ENCODE results near the gene CIZ1.
A peak's percentile ranks its signal among the peaks of the same experiment; 100 is the strongest.

CIZ1 gene

DNA sequence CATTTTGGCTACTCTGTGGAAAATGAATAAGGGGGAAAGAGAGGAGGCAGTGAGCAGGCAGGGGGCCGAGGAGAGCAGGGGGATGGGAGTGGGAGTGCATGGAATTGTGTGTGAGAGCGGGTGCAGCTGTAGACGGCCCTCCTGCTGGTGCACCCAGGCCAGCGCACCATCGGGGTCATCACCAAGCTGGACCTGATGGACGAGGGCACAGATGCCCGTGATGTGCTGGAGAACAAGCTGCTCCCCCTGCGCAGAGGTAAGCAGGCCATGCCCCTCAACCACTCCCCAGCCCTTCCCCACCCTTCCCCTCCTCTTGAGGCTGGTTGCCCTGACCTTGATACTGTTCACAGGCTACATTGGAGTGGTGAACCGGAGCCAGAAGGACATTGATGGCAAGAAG lies 28.5 kb upstream of the CIZ1 start:
- no peak for TF ChIP-seq TAF1 (IDR thresholded peaks at IDR 0.05; ENCODE audit: borderline replicate concordance, insufficient read depth, low read length)
- no peak for TF ChIP-seq FOXP2 (optimal IDR thresholded peaks at IDR 0.05; ENCODE audit: borderline replicate concordance, extremely low read depth, extremely low read length, insufficient read depth)
- TF ChIP-seq POLR2AphosphoS5 (IDR thresholded peaks at IDR 0.05; ENCODE audit: low read depth, low read length), result no peak
- TF ChIP-seq, protein P1, sequence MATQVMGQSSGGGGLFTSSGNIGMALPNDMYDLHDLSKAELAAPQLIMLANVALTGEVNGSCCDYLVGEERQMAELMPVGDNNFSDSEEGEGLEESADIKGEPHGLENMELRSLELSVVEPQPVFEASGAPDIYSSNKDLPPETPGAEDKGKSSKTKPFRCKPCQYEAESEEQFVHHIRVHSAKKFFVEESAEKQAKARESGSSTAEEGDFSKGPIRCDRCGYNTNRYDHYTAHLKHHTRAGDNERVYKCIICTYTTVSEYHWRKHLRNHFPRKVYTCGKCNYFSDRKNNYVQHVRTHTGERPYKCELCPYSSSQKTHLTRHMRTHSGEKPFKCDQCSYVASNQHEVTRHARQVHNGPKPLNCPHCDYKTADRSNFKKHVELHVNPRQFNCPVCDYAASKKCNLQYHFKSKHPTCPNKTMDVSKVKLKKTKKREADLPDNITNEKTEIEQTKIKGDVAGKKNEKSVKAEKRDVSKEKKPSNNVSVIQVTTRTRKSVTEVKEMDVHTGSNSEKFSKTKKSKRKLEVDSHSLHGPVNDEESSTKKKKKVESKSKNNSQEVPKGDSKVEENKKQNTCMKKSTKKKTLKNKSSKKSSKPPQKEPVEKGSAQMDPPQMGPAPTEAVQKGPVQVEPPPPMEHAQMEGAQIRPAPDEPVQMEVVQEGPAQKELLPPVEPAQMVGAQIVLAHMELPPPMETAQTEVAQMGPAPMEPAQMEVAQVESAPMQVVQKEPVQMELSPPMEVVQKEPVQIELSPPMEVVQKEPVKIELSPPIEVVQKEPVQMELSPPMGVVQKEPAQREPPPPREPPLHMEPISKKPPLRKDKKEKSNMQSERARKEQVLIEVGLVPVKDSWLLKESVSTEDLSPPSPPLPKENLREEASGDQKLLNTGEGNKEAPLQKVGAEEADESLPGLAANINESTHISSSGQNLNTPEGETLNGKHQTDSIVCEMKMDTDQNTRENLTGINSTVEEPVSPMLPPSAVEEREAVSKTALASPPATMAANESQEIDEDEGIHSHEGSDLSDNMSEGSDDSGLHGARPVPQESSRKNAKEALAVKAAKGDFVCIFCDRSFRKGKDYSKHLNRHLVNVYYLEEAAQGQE (IDR thresholded peaks at IDR 0.05; ENCODE audit: insufficient read depth in 1 of 2, low read depth in 2 of 2, low read length in 2 of 2), result no peak
- no peak for TF ChIP-seq SIN3A (IDR thresholded peaks at IDR 0.05; ENCODE audit: borderline replicate concordance, insufficient read depth, low read length)

DNA sequence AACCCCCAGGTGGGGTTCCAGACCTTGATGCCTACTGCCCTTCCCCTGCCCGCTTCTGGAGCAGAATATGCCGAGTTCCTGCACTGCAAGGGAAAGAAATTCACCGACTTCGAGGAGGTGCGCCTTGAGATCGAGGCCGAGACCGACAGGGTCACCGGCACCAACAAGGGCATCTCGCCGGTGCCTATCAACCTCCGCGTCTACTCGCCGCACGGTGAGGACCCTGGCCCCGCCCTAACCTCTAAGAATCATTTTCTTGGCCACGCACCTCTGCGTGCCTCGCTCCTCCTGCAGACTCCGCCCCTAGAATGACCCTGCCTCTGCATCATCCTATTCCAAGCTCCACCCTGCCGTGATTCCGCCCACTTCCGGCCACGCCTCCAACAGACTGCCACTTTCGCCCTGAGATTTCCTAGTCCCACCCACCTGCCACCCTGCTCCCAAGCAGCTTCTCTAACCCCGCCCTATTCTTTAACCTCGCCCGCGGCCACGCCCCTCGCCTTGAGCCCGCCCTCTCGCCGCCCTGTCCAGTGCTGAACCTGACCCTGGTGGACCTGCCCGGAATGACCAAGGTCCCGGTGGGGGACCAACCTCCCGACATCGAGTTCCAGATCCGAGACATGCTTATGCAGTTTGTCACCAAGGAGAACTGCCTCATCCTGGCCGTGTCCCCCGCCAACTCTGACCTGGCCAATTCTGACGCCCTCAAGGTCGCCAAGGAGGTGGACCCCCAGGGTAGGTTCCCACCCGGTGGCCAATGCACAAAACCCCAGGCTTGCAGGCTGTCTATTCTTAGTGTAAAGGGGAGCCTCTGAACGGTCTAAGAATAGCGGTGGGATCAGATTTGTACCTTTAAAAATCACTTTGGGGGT lies 27.4 kb upstream of the CIZ1 start:
- TF ChIP-seq, protein P1 (IDR thresholded peaks at IDR 0.05; ENCODE audit: insufficient read depth in 1 of 2, low read depth in 2 of 2, low read length in 2 of 2), result peak; percentile 37 to 82; a peak in 2 of 4 replicates
- TF ChIP-seq TAF1 (IDR thresholded peaks at IDR 0.05; ENCODE audit: borderline replicate concordance, insufficient read depth, low read length) (no peak), POLR2AphosphoS5 (IDR thresholded peaks at IDR 0.05; ENCODE audit: low read depth, low read length) (no peak), FOXP2 (optimal IDR thresholded peaks at IDR 0.05; ENCODE audit: borderline replicate concordance, extremely low read depth, extremely low read length, insufficient read depth) (no peak)

DNA sequence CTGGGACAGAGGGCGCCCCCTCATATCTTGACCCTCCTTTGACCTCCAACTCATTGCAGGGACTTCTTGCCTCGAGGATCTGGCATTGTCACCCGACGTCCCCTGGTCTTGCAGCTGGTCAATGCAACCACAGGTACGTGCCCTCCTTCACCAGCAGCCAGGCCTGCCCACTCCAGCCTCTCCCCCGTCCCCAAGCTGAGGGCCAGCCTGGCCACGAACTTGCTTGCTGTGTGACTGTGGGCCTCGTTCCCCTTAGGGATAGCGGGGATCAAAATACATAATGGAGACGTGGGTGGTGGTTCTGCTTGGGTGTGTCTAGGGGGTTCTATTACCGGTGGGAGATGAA lies 26.8 kb upstream of the CIZ1 start:
- TF ChIP-seq POLR2AphosphoS5 (IDR thresholded peaks at IDR 0.05; ENCODE audit: low read depth, low read length), result no peak
- TF ChIP-seq, protein P1 (IDR thresholded peaks at IDR 0.05; ENCODE audit: insufficient read depth in 1 of 2, low read depth in 2 of 2, low read length in 2 of 2), result no peak
- no peak for TF ChIP-seq FOXP2 (optimal IDR thresholded peaks at IDR 0.05; ENCODE audit: borderline replicate concordance, extremely low read depth, extremely low read length, insufficient read depth)
- TF ChIP-seq TAF1 (IDR thresholded peaks at IDR 0.05; ENCODE audit: borderline replicate concordance, insufficient read depth, low read length), result no peak
- TF ChIP-seq SIN3A (IDR thresholded peaks at IDR 0.05; ENCODE audit: borderline replicate concordance, insufficient read depth, low read length), result no peak

DNA sequence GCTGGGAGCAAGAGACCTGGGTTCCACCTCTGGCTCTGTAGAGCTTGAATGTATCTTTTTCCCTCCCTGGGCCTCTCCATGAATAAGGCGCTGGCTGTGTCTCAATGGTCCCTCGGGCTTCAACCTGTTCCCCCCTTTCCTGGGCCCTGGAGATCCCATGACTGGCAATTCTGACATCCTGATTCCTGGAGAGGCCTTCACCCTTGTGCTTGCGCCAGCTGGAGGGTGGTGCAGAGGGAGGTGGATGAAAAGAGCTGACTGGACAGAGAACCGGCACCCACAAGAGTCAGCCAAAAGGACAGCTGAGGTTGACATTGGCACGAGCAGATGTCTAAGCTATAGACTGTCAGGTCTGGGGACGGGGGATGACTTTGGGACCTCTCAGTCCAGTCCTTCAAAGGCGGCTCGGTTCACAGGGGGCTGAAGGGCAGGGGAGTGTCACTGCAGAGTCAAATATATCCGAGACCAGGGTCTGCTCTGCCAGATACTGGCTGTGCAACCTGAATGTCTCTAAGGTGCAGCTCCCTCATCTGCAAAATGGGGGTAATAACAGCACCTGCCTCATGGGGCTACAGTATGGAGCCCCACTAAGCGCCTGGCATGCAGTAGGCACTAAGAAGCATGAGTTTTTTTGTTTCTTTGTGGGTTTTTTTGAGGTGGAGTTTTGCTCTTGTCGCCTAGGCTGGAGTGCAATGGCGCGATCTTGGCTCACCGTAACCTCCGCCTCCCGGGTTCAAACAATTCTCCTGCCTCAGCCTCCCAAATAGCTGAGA lies 25.6 kb upstream of the CIZ1 start:
- TF ChIP-seq SIN3A (IDR thresholded peaks at IDR 0.05; ENCODE audit: borderline replicate concordance, insufficient read depth, low read length) (no peak), TAF1 (IDR thresholded peaks at IDR 0.05; ENCODE audit: borderline replicate concordance, insufficient read depth, low read length) (no peak), FOXP2 (optimal IDR thresholded peaks at IDR 0.05; ENCODE audit: borderline replicate concordance, extremely low read depth, extremely low read length, insufficient read depth) (no peak), POLR2AphosphoS5 (IDR thresholded peaks at IDR 0.05; ENCODE audit: low read depth, low read length) (no peak)
- TF ChIP-seq, protein P1 (IDR thresholded peaks at IDR 0.05; ENCODE audit: insufficient read depth in 1 of 2, low read depth in 2 of 2, low read length in 2 of 2), result no peak

All from PFSK-1 (cell line).